CD4-positive, alpha-beta memory T cell (primary cell): ENCODE data around the gene PRKAA2. TPM values are rescaled to one million over a fixed set of nuclear protein-coding genes. Genes with fewer than 3 reads are reported as not detected.

Source experiments
- CTCF ChIA-PET: fragments of 350-600 bp; sonication (Branson Sonifier 250); formaldehyde crosslinking; loops from one replicate; lab custom pipeline; 2021; ENCODE audit warnings: inconsistent platforms; ENCODE audit not compliant: partially characterized antibody; lab: Charles Lee
- POLR2A ChIA-PET: fragments of 350-600 bp; sonication (Branson Sonifier 250); formaldehyde crosslinking; loops from one replicate; lab custom pipeline; 2021; ENCODE audit not compliant: partially characterized antibody; lab: Charles Lee
- DNase-seq, 5 donors: peaks; one replicate each; pipeline versions ENCODE4 v3.0.0 to v3.0.0-alpha.2; 2020 to 2022; ENCODE audit warnings: mixed read lengths in 1 of 5
- H3K27ac ChIP-seq: one replicate; pipeline ENCODE4 v1.7.0; 2013; ENCODE audit warnings: low read depth, low read length
- H3K27me3 ChIP-seq: 2 replicates; pipeline ENCODE4 v1.7.0; 2013; ENCODE audit warnings: mild to moderate bottlenecking, low read length, moderate library complexity; ENCODE audit not compliant: insufficient read depth
- H3K36me3 ChIP-seq: 2 replicates; pipeline ENCODE4 v1.7.0; 2013; ENCODE audit warnings: mild to moderate bottlenecking, low read length, moderate library complexity; ENCODE audit not compliant: insufficient read depth
- H3K4me1 ChIP-seq: 2 replicates; pipeline ENCODE4 v1.7.0; 2013; ENCODE audit warnings: mild to moderate bottlenecking, low read length, moderate library complexity; ENCODE audit not compliant: insufficient read depth
- H3K4me3 ChIP-seq, 2 donors: one replicate each; pipeline ENCODE4 v1.7.0; 2013; ENCODE audit warnings: low read length in 2 of 2, mild to moderate bottlenecking in 1 of 2
- H3K9me3 ChIP-seq, 2 donors: one replicate each; pipeline ENCODE4 v1.7.0; 2013; ENCODE audit warnings: low read length in 2 of 2, control low read depth in 1 of 2; ENCODE audit not compliant: control insufficient read depth in 1 of 2
- H3K27ac Mint-ChIP-seq, 7 donors: one replicate each; pipeline ENCODE4 v1.8.0; 2020 to 2021; ENCODE audit warnings: mixed read lengths in 7 of 7, mild to moderate bottlenecking in 6 of 7, inconsistent platforms in 3 of 7, moderate library complexity in 3 of 7
- H3K27me3 Mint-ChIP-seq, 2 donors: one replicate each; pipeline ENCODE4 v1.8.0; 2020 to 2021; ENCODE audit warnings: mixed read lengths in 2 of 2
- H3K36me3 Mint-ChIP-seq, 2 donors: one replicate each; pipeline ENCODE4 v1.8.0; 2020 to 2021; ENCODE audit warnings: mixed read lengths in 2 of 2, inconsistent platforms in 1 of 2, mild to moderate bottlenecking in 1 of 2
- H3K4me1 Mint-ChIP-seq, 4 donors: one replicate each; pipeline ENCODE4 v1.8.0; 2020 to 2021; ENCODE audit warnings: mixed read lengths in 4 of 4, mild to moderate bottlenecking in 1 of 4
- H3K4me3 Mint-ChIP-seq, 8 donors: one replicate each; pipeline ENCODE4 v1.8.0; 2020 to 2021; ENCODE audit warnings: mixed read lengths in 8 of 8, mild to moderate bottlenecking in 7 of 8, moderate library complexity in 6 of 8, inconsistent platforms in 3 of 8
- H3K9me3 Mint-ChIP-seq, 8 donors: one replicate each; pipeline ENCODE4 v1.8.0; 2020 to 2021; ENCODE audit warnings: mixed read lengths in 8 of 8, mild to moderate bottlenecking in 5 of 8, inconsistent platforms in 3 of 8, moderate library complexity in 1 of 8
- intact Hi-C: fragments of 100-400 bp; cut with micrococcal nuclease; formaldehyde crosslinking; loops from one replicate; pipeline ENCODE4 v1.15.1; 2023
- polyA plus RNA-seq, 2 donors: library from polyadenylated mRNA; unstranded; fragments of 300-500 nt; fragmentation: Illumina TruSeq; gene quantifications; one replicate each; pipeline ENCODE4 v1.2.3, GENCODE V29; 2021
- total RNA-seq, 2 experiments: library from RNA; stranded (reverse); gene quantifications; one replicate each; pipeline ENCODE4 v1.2.3, GENCODE V29; 2021

The PRKAA2 gene
- total and polyA plus RNA-seq, 4 experiments from 2014 or later: not detected

- no peaks in the 10 kb centered on the region for H3K4me1 ChIP-seq
- Mint-ChIP-seq H3K4me1 (no peaks in the 10 kb centered on the region), H3K4me3 (no peak overlapping the region), H3K27ac (no peak overlapping the region), H3K27me3 (peaks cover 0 to 2% of the 10 kb centered on the region in 2 donors), H3K36me3 (no peaks in the 10 kb centered on the region), H3K9me3 (peaks cover 0 to 5% (median 1%) of the 10 kb centered on the region in 8 donors)
- POLR2A ChIA-PET: no interaction called here
- CTCF ChIA-PET: no interaction called here
- no peak overlapping the region for H3K4me3 ChIP-seq
- H3K36me3 ChIP-seq: no peaks in the 10 kb centered on the region
- H3K27me3 ChIP-seq: no peaks in the 10 kb centered on the region
- intact Hi-C loops: no loop called here
- H3K27ac ChIP-seq: no peak overlapping the region
- DNase-seq: no peak
- H3K9me3 ChIP-seq: no peaks in the 10 kb centered on the region
Observed at GRCh38 chr1:56627019-56627635, 18.0 kb upstream of the PRKAA2 start.

GRCh38 chr1:56627636-56628039, 17.5 kb upstream of the PRKAA2 start:
- H3K4me1 Mint-ChIP-seq: no peaks in the 10 kb centered on the region
- H3K36me3 ChIP-seq: no peaks in the 10 kb centered on the region
- H3K27me3 Mint-ChIP-seq: peaks cover 0 to 2% of the 10 kb centered on the region in 2 donors
- no peak overlapping the region for H3K4me3 ChIP-seq
- H3K9me3 Mint-ChIP-seq: peaks cover 0 to 5% (median under 1%) of the 10 kb centered on the region in 8 donors
- H3K4me1 ChIP-seq: no peaks in the 10 kb centered on the region
- H3K9me3 ChIP-seq: no peaks in the 10 kb centered on the region
- intact Hi-C loops: no loop called here
- no peak overlapping the region for H3K4me3 Mint-ChIP-seq
- H3K27ac Mint-ChIP-seq: no peak overlapping the region
- no peaks in the 10 kb centered on the region for H3K27me3 ChIP-seq
- no peak for DNase-seq
- no peak overlapping the region for H3K27ac ChIP-seq
- POLR2A ChIA-PET: no interaction called here
- no peaks in the 10 kb centered on the region for H3K36me3 Mint-ChIP-seq
- CTCF ChIA-PET: no interaction called here

DNA sequence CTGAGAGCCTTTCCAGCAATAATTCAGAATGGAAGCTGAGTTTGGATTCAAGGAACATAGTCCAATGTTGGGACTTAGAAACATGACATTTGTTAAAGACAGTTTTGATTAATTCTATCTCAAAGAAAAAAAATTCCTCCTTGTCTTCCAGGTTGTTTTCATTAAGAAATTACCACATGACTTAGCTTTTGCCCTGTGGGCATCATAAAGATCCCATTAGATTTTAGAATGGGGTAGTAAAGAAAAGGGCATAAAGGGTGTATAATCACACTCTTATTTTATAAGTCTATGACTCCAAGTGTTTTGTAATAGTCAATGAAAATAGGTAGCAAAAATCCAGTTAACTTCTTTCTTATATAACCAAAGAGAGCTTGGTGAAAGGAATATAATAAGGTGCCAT, 14.3 kb upstream of the PRKAA2 start:
- Mint-ChIP-seq H3K27me3 (peaks cover 0 to 2% of the 10 kb centered on the region in 2 donors), H3K4me3 (no peak overlapping the region), H3K9me3 (peaks cover 0 to 3% (median 0%) of the 10 kb centered on the region in 8 donors), H3K36me3 (no peaks in the 10 kb centered on the region), H3K27ac (no peak overlapping the region), H3K4me1 (no peaks in the 10 kb centered on the region)
- H3K9me3 ChIP-seq: no peaks in the 10 kb centered on the region
- no peaks in the 10 kb centered on the region for H3K27me3 ChIP-seq
- no peak for DNase-seq
- ChIA-PET POLR2A (no interaction called here), CTCF (interaction anchor here (0.7 kb wide), 1 partner anchor 23 kb away, joined by 3 read pairs; no protein-coding TSS in a partner anchor)
- no peaks in the 10 kb centered on the region for H3K4me1 ChIP-seq
- no peaks in the 10 kb centered on the region for H3K36me3 ChIP-seq
- H3K27ac ChIP-seq: no peak overlapping the region
- intact Hi-C loops: no loop called here
- no peak overlapping the region for H3K4me3 ChIP-seq

GRCh38 chr1:56631901-56632300, 13.2 kb upstream of the PRKAA2 start:
- H3K27me3 ChIP-seq: no peaks in the 10 kb centered on the region
- ChIA-PET POLR2A (no interaction called here), CTCF (interaction anchor here (0.7 kb wide), 1 partner anchor 47 kb away, joined by 3 read pairs; no protein-coding TSS in a partner anchor)
- Mint-ChIP-seq H3K27ac (no peak overlapping the region), H3K4me3 (no peak overlapping the region), H3K27me3 (peaks cover 0 to 2% of the 10 kb centered on the region in 2 donors), H3K4me1 (no peaks in the 10 kb centered on the region), H3K9me3 (peaks cover 0 to 3% (median 0%) of the 10 kb centered on the region in 8 donors), H3K36me3 (no peaks in the 10 kb centered on the region)
- intact Hi-C loops: no loop called here
- no peaks in the 10 kb centered on the region for H3K9me3 ChIP-seq
- H3K4me3 ChIP-seq: no peak overlapping the region
- H3K36me3 ChIP-seq: no peaks in the 10 kb centered on the region
- H3K27ac ChIP-seq: no peak overlapping the region
- H3K4me1 ChIP-seq: no peaks in the 10 kb centered on the region
- no peak for DNase-seq

DNA sequence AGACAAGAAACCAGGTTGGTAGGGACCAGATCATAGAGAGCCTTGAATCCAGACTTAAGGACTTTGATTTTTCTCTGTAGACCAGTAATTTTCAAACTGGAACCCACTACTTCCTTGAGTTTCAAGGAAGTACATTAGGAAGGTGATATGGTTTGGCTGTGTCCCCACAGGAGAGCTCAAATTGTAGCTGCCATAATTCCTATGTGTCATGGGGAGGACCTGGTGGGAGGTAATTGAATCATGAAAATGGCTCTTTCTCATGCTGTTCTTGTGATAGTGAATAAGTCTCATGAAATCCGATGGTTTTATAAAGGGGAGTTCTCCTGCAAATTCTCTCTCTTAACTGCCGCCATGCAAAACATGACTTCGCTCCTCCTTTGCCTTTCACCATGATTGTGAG, 10.1 kb upstream of the PRKAA2 start:
- Histone ChIP-seq H3K9me3 (no peaks in the 10 kb centered on the region), H3K27me3 (no peaks in the 10 kb centered on the region), H3K27ac (no peak overlapping the region), H3K4me3 (no peak overlapping the region), H3K36me3 (no peaks in the 10 kb centered on the region), H3K4me1 (no peaks in the 10 kb centered on the region)
- Mint-ChIP-seq H3K36me3 (no peaks in the 10 kb centered on the region), H3K4me1 (no peaks in the 10 kb centered on the region), H3K27me3 (peaks cover 0 to 4% of the 10 kb centered on the region in 2 donors), H3K27ac (no peak overlapping the region), H3K9me3 (peaks cover 0 to 3% (median under 1%) of the 10 kb centered on the region in 8 donors), H3K4me3 (no peak overlapping the region)
- DNase-seq: no peak
- ChIA-PET POLR2A (no interaction called here), CTCF (no interaction called here)
- intact Hi-C loops: no loop called here

DNA sequence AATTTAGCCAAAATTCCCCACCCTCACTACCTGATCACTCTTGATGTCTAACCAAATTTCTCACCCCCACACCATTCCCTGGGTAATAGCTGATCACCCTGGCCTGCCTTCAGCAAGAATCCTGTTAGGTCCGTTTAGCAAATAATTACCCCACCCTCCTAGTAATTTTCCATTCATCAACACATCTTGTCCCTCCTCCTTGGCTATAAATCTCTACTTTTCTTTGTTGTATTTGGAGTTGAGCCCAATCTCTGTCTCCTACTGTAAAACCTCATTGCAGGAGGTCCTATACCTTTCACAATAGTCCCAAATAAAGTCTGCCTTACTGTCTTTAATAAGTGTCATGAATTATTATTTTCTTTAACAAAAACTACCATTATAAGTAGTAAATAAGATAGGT, 6.9 kb upstream of the PRKAA2 start:
- Histone ChIP-seq H3K4me3 (no peak overlapping the region), H3K27ac (no peak overlapping the region), H3K9me3 (no peaks in the 10 kb centered on the region), H3K27me3 (no peaks in the 10 kb centered on the region), H3K36me3 (no peaks in the 10 kb centered on the region), H3K4me1 (no peaks in the 10 kb centered on the region)
- POLR2A ChIA-PET: no interaction called here
- DNase-seq: no peak
- CTCF ChIA-PET: no interaction called here
- no peaks in the 10 kb centered on the region for H3K36me3 Mint-ChIP-seq
- intact Hi-C loops: no loop called here
- H3K4me3 Mint-ChIP-seq: no peak overlapping the region
- H3K9me3 Mint-ChIP-seq: peaks cover 0 to 3% (median 2%) of the 10 kb centered on the region in 8 donors
- no peaks in the 10 kb centered on the region for H3K4me1 Mint-ChIP-seq
- no peak overlapping the region for H3K27ac Mint-ChIP-seq
- peaks cover 6 to 8% of the 10 kb centered on the region in 2 donors for H3K27me3 Mint-ChIP-seq

GRCh38 chr1:56639211-56639610, 5.9 kb upstream of the PRKAA2 start:
- intact Hi-C loops: no loop called here
- Histone ChIP-seq H3K27me3 (no peaks in the 10 kb centered on the region), H3K36me3 (no peaks in the 10 kb centered on the region), H3K4me1 (no peaks in the 10 kb centered on the region), H3K4me3 (no peak overlapping the region), H3K9me3 (no peaks in the 10 kb centered on the region), H3K27ac (no peak overlapping the region)
- H3K4me1 Mint-ChIP-seq: peaks cover 0 to under 1% (median under 1%) of the 10 kb centered on the region in 4 donors
- H3K4me3 Mint-ChIP-seq: no peak overlapping the region
- H3K36me3 Mint-ChIP-seq: no peaks in the 10 kb centered on the region
- peaks cover 0 to 3% (median 1%) of the 10 kb centered on the region in 8 donors for H3K9me3 Mint-ChIP-seq
- POLR2A ChIA-PET: no interaction called here
- peaks cover 10 to 11% of the 10 kb centered on the region in 2 donors for H3K27me3 Mint-ChIP-seq
- no peak for DNase-seq
- CTCF ChIA-PET: no interaction called here
- H3K27ac Mint-ChIP-seq: no peak overlapping the region
